ENCODE data around the gene S100A9. TPM values are rescaled to one million over a fixed set of nuclear protein-coding genes. Genes with fewer than 3 reads are reported as not detected.

S100A9 gene
- total and polyA plus RNA-seq, 2 experiments from 2014 or later: 3.2 to 6.4 TPM

- Histone ChIP-seq H3K27me3 (peaks cover 4% of the 10 kb centered on the region), H3K4me3 (no peak overlapping the region), H2AFZ (no peak overlapping the region), H3K36me3 (replicated peaks; ENCODE audit: insufficient read depth, low read depth) (no peaks in the 10 kb centered on the region), H3K79me2 (no peaks in the 10 kb centered on the region), H3K4me2 (no peak overlapping the region), H3K27ac (no peak overlapping the region), H3K9me3 (ENCODE audit: low read depth) (no peaks in the 10 kb centered on the region), H4K20me1 (ENCODE audit: insufficient read depth, poor library complexity, severe bottlenecking) (no peaks in the 10 kb centered on the region), H3K4me1 (ENCODE audit: insufficient read depth) (no peaks in the 10 kb centered on the region), H3K9me2 (replicated peaks; ENCODE audit: insufficient read depth) (no peaks in the 10 kb centered on the region)
- no peak for DNase-seq (ENCODE audit: low spot score)
- WGBS (ENCODE audit: low lambda C conversion rate, missing lambda C conversion rate): 82% methylated on average over 4 of the region's 4 CpGs
- no peak for TF ChIP-seq EZH2phosphoT487 (IDR thresholded peaks at IDR 0.05; ENCODE audit: low read depth, severe bottlenecking, unreplicated experiment)
- TF ChIP-seq EZH2 (IDR thresholded peaks at IDR 0.05; ENCODE audit: borderline replicate concordance): no peak
- TF ChIP-seq, protein P1, sequence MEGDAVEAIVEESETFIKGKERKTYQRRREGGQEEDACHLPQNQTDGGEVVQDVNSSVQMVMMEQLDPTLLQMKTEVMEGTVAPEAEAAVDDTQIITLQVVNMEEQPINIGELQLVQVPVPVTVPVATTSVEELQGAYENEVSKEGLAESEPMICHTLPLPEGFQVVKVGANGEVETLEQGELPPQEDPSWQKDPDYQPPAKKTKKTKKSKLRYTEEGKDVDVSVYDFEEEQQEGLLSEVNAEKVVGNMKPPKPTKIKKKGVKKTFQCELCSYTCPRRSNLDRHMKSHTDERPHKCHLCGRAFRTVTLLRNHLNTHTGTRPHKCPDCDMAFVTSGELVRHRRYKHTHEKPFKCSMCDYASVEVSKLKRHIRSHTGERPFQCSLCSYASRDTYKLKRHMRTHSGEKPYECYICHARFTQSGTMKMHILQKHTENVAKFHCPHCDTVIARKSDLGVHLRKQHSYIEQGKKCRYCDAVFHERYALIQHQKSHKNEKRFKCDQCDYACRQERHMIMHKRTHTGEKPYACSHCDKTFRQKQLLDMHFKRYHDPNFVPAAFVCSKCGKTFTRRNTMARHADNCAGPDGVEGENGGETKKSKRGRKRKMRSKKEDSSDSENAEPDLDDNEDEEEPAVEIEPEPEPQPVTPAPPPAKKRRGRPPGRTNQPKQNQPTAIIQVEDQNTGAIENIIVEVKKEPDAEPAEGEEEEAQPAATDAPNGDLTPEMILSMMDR (IDR thresholded peaks at IDR 0.05; ENCODE audit: poor library complexity): no peak
Measured at GRCh38 chr1:153361480-153362109, 3.9 kb downstream of the S100A9 start.

DNA sequence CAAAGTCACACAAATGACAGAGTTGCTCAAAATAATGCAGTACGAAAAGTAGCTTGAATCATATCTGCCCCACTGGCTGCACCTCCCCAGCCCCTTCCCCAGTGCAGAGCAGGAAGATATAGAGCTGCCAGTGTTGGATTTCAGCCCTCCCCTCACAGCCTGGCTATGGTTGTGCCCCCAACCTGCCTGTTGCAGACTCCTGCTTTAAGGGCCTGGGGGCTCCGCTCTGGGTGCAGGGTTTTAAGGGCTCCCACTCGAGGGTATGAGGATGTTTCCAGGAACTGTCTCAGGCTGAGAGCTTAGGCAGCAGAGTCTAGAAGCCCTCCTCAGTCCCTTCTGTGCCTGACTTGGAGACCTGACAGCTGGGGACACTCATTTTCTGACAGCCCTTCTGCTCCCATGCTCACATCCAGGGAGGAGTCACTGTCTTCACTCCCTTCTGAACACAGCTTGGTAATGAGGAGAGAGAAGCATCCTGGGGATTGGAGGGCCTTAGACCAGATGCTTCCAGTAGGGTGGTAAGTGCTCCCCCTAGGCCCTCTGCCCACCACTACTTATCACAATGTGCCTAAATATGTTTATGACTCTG, 4.6 kb downstream of the S100A9 start:
- no peaks in the 10 kb centered on the region for H3K36me3 ChIP-seq (replicated peaks; ENCODE audit: insufficient read depth, low read depth)
- no peak overlapping the region for H3K27ac ChIP-seq
- H3K4me3 ChIP-seq: no peak overlapping the region
- H3K79me2 ChIP-seq: no peaks in the 10 kb centered on the region
- TF ChIP-seq EZH2phosphoT487 (IDR thresholded peaks at IDR 0.05; ENCODE audit: low read depth, severe bottlenecking, unreplicated experiment): no peak
- no peak for TF ChIP-seq EZH2 (IDR thresholded peaks at IDR 0.05; ENCODE audit: borderline replicate concordance)
- TF ChIP-seq, protein P1 (IDR thresholded peaks at IDR 0.05; ENCODE audit: poor library complexity): no peak
- H3K4me2 ChIP-seq: no peak overlapping the region
- WGBS (ENCODE audit: low lambda C conversion rate, missing lambda C conversion rate): 82% methylated on average over 3 of the region's 3 CpGs
- H3K9me2 ChIP-seq (replicated peaks; ENCODE audit: insufficient read depth): no peaks in the 10 kb centered on the region
- no peaks in the 10 kb centered on the region for H4K20me1 ChIP-seq (ENCODE audit: insufficient read depth, poor library complexity, severe bottlenecking)
- no peaks in the 10 kb centered on the region for H3K4me1 ChIP-seq (ENCODE audit: insufficient read depth)
- peaks cover 4% of the 10 kb centered on the region for H3K27me3 ChIP-seq
- H2AFZ ChIP-seq: no peak overlapping the region
- H3K9me3 ChIP-seq (ENCODE audit: low read depth): no peaks in the 10 kb centered on the region
- no peak for DNase-seq (ENCODE audit: low spot score)

- no peaks in the 10 kb centered on the region for H3K79me2 ChIP-seq
- no peaks in the 10 kb centered on the region for H3K9me2 ChIP-seq (replicated peaks; ENCODE audit: insufficient read depth)
- H4K20me1 ChIP-seq (ENCODE audit: insufficient read depth, poor library complexity, severe bottlenecking): no peaks in the 10 kb centered on the region
- no peaks in the 10 kb centered on the region for H3K36me3 ChIP-seq (replicated peaks; ENCODE audit: insufficient read depth, low read depth)
- WGBS (ENCODE audit: low lambda C conversion rate, missing lambda C conversion rate): 60% methylated on average over 3 of the region's 3 CpGs
- no peak overlapping the region for H3K27ac ChIP-seq
- no peaks in the 10 kb centered on the region for H3K9me3 ChIP-seq (ENCODE audit: low read depth)
- no peak for DNase-seq (ENCODE audit: low spot score)
- H3K4me1 ChIP-seq (ENCODE audit: insufficient read depth): no peaks in the 10 kb centered on the region
- H3K27me3 ChIP-seq: no peaks in the 10 kb centered on the region
- H3K4me3 ChIP-seq: no peak overlapping the region
- H3K4me2 ChIP-seq: no peak overlapping the region
- TF ChIP-seq, protein P1 (IDR thresholded peaks at IDR 0.05; ENCODE audit: poor library complexity): no peak
- TF ChIP-seq EZH2 (IDR thresholded peaks at IDR 0.05; ENCODE audit: borderline replicate concordance) (no peak), EZH2phosphoT487 (IDR thresholded peaks at IDR 0.05; ENCODE audit: low read depth, severe bottlenecking, unreplicated experiment) (no peak)
- no peak overlapping the region for H2AFZ ChIP-seq
Measured at GRCh38 chr1:153363641-153364040, 6.0 kb downstream of the S100A9 start.
